GM21737 (cell line): ENCODE measurements around the gene CREBZF.

ENCODE experiments used
- ATAC-seq: cut with Tn5 transposase; IDR thresholded peaks from one replicate; pipeline ENCODE4 v1.9.1; 2021; ENCODE audit warnings: mild to moderate bottlenecking, moderate library complexity; ENCODE audit not compliant: unreplicated experiment

CREBZF gene, protein sequence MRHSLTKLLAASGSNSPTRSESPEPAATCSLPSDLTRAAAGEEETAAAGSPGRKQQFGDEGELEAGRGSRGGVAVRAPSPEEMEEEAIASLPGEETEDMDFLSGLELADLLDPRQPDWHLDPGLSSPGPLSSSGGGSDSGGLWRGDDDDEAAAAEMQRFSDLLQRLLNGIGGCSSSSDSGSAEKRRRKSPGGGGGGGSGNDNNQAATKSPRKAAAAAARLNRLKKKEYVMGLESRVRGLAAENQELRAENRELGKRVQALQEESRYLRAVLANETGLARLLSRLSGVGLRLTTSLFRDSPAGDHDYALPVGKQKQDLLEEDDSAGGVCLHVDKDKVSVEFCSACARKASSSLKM

DNA sequence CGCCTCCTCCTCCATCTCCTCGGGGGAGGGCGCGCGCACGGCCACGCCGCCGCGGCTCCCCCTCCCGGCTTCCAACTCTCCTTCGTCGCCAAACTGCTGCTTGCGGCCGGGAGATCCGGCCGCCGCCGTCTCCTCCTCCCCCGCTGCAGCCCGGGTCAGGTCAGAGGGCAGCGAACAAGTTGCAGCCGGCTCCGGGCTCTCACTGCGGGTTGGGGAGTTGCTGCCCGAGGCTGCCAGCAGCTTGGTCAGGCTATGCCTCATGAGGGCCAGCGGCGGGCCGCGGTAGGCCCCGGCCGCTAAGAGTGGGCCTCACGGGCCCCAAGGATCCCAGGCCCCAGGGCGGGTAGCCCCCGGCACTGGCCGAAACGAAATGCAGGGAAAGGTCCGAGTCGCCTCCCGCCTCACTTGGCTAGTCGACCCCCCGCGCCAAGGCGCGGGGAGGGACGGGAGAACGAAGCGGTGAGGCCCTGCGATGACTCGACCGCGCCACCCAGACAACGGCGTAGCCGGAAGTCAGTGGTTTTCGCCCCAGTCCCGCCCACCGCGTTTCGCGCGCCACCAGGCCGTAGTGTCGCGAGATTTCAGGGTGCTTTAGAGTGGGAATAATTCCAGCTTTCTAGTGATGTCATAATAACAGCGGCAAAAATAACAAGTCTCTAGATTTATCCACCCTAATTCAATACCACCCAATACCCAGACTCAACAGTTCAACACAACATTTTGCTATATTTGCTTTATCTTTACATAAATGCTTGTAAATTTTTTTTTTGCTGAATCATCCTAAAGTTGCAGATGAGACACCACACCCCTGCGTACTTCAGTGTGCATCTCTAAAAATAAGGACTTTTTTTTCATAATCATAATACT lies at the start of gene CREBZF:
Gene CREBZF (minus strand): TSS at position 515 of the 867 bp plus-strand sequence. CDS start 254 bp downstream, at position 261.
- peak; percentile 91 for ATAC-seq

DNA sequence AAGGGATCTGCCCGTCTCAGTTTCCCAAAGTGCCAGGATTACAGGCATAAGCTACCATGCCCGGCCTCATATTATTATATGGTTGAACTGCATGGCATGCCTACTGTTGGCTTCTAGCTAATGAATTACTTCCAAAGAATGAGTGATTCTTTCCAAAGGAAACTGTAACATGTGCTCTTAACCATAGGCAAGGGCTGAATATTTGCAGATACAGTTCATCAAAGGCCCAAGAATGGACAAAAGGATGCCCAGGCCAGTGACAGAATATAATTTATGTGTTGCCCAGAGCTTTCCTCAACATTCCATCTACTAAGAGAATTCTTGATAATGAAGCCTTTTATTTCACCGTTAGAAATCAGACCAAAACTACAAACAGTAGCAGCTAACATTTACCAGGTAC lies 48.0 kb upstream of the CREBZF start:
- no peak for ATAC-seq

DNA sequence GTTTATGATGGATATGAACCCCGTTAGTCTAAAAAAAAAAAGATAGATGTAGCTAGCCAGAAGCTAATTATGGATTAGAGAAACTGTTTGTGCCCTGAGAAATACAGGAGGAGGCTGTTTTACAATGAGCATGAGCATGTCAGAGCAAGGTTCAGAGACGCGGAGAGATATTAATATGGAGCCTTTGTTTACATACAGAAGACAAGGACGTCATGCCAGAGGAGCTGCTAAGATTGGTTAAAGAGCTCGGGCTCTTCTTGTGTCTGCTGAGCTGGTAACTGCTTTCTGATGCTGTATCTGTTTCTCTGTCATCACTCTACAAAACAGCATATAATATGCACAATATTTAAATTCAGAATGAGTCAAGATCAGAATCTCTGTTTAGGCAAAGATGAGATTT lies 46.0 kb upstream of the CREBZF start:
- no peak for ATAC-seq

DNA sequence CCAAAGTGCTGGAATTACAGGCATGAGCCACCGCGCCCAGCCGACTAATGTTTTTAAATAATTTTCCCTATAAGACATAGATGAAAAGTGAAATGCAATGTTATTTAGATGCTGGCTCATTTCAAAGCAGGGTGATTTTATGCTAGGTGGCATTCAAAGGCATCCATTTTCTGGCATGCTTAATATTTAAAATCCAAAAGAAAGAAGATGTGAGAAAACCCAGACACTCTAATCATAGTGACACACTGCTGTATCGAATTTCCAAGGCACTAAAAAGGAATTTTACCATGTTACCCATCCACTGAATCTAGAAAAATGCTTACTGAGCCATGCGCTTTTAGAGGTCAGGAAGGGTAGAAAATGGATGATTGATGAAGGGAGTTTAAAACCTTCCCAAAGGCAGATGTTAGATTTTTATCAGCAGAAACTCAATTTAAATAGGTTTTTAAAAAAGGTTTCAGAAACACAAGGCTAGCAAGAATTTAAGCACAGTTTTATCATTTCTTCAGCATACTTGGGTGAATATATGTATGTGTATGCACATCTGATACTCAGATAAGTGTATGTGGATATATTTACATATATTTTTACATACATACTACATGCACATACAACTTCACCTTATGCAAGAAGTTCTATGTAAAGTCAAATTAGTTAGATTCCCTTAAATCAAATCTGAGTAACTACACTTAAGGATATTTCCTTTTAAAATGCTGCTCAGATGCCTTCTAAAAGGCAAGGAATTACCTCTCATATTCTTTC lies 45.2 kb upstream of the CREBZF start:
- no peak for ATAC-seq

DNA sequence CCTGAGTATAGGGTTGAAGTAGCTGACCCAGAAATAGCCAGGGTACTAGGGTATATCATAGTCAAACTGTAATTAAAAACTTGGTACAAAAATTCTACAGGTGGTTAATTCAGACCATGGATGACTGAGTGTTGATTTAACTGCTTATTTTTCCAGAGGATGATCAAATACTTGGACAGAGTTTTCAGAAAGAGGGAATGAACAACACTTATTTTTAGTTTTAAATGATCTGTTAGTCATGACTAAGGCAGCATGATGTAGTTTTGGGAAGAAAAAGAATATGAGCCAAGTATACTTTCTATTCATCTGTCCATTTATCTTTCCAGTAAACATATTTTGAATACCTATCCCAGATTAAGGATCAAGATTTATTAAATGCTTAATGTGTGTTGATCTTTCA lies 40.9 kb upstream of the CREBZF start:
- ATAC-seq: no peak

DNA sequence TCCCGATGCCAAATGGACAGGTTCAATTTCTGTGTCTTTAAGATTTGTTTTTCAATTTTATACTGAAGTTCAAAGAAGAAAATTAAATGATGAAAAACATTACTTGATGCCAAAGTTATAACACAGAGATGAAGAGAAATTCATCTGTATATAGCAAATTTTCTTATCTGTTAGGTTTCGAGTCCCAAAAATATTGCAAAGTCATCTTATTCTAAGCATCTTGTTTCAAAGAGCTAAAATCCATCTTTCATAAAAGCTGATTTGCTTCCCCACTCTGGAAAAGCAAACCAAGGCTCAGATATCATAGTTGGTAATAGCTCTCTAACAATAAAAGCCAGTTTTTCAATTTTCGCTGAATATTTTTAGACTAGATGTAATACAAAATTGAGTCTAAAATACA lies 40.0 kb upstream of the CREBZF start:
- no peak for ATAC-seq

DNA sequence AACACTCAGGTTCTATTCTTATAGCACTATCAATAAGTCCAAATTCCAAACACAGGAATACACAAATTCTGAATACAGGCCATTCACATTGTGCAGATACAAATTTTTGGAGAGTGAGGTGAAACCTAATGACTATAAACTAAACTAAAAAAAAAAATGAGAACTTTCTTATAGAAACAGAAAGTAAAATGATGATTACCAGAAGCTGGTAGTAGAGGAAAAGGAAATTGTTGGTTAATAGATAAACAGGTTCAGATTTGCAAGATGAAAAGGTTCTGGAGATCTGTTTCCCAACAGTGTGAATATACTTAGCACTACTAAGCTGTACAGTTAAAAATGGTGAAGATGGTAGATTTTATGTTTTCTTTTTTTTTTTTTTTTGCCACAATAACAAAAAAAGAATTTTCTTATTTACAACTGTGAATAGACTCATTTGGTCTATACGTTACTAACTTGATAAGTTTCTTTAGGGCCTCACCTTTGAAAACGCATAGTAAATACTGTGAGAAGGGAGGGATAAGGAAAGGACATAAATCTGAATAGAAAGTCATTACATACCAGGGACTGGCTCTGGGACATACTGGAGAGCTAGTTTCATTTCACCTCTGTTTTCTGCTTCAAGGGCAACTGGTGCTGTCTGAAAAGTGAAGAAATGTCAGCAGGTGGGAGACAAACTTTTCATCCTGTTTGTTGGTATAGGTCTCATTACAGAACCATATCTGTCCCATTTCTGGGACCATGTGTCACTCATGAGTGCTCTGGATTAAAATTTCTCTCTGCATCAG lies 35.2 kb upstream of the CREBZF start:
- ATAC-seq: peak; percentile 89

DNA sequence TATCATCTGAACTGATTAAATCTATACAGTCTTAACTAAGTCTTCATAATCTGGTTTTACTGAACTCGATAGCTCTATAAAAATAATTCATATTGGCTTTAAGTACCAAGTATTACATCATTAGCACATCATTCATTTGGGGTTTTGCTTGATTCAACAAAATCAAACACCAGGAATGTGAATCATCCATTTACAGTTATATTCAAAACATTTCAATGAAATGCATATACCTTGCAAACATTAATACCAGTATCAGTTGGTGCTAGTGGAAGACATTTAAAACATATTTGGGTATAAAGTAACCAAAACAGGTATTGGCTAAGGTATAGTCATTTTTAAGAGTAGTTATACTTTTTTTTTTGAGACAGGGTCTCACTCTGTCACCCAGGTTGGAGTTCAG lies 33.3 kb upstream of the CREBZF start:
- ATAC-seq: no peak

DNA sequence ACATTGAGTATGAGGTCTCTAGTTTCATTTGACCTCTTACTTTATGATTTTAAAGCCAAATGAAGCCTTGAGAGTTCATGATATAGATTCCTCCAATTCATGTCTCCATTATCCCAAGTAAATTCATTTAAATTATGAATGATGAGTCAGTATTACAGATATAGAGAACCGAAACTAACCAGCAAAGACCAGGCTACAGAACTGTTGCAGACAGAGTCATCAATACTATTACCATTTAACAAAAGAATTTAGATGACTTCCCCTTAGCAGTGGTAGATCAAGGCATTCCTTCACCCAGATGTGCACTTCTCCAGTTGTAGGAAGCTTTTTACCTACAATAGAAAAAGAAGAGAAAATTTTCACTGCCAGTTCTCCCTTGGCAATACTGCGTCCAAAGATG lies 32.8 kb upstream of the CREBZF start:
- ATAC-seq: no peak

DNA sequence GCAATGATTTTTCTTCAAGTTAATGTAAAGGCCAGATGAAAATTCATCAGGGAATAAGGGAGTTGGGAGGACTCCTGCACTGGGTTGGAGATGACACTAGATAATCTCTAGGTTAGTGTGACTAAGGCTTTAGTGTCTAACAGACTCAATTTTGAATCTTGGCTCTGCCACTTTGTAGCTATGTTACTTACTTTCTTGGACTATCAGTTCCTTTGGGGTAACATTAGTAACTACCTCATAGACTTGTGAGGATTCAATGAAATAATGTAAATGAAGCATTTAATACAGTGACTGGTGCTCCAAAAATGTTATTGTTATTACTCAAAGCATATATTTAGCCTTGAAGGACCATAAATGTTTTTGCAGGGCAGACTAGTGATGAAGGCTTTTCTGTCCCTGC lies 30.6 kb upstream of the CREBZF start:
- ATAC-seq: no peak

DNA sequence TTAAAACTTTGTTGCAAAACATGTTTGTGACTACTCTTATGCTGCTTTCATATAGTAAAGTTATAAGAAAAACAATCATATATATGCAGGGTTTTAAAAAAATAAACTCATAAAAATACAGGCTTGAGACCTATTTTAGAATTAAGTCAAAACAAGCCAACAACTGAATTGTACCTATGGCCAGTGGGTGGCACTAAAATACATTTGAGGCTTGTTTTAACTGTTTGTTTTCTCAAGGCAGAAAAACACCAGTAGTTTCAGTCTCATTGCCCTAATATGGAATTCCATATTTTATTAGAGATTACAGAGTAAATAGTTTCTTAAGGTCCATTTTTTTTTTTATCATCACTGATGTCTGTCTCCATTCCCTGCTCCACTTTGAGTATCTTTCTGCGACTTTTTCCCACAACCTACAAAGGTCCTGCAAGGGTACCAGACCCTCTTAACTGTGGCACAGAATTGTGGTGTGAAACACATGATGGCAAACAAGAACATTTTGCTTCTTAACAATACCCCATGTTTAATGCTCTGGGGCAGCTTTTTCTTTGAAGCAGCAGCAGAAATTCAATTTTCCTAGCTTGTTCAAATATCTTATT lies 29.6 kb upstream of the CREBZF start:
- ATAC-seq: no peak

DNA sequence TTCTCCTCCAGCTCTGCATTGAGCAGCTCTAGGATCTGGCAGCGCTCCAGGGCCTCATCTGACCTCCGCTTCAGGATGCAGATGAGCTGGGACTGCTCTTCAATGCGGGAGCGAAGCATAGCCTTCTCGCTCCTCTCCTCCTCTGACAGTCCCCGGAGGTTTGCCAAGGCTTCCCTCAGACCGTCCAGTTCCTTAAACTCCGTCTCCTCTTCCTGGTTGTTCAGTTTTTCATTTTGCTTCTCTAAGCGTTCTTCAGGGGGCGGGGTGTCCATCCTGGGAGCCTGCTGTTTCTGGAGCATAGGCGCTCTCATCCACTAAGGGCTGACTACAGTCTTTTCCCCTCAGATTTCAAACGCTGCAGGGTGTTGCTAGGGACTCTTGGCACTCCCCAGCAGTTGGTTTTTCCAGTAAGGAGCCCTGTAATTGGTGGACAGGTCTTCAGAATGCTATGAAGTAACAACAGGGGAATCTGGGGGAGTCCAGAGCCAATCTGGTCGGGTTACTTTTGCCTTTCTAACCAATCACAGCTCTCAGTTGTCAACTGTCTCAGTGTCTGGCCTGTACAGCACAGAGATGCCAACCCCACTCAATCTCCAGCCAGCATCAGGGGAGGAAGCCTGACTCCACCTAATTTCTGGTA lies 21.0 kb upstream of the CREBZF start, which contains the start of gene CCDC89:
Gene CCDC89 (minus strand): TSS at position 376 of the 640 bp plus-strand sequence. CDS start 65 bp downstream, at position 311.
- no peak for ATAC-seq

DNA sequence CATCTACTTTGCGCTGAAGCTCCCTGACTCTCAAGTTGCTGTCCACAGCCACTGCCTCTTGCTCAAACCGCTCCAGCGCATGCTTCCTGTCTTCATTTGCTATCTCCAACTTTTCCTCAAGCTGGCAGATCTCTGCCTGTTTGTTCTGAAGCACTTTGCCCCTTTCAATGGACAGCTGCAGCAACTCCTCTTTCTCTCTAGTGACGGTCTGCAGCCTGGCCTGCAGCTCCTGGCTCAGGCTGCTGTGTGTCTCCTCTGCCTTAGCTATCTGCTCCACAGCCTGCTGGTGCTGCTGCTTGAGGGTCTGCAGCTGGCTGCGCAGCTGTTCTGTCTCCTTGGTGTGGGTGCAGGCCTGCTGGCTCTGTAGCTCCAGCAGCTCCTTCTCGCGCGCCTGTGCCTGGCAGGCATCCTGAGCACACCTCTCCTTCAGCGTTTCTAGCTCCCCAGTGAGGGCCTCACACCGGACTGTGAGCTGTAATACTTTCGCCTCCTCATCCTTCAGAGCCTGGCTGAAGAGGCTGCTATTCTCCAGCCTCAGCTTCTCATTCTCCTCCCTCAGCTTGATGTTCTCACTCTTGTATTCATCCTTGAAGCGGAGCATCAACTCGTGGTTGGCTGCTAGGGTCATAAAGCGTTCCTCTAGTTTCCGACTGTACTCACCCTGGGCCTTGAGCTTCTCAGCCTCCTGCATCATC lies 20.3 kb upstream of the CREBZF start:
- no peak for ATAC-seq

DNA sequence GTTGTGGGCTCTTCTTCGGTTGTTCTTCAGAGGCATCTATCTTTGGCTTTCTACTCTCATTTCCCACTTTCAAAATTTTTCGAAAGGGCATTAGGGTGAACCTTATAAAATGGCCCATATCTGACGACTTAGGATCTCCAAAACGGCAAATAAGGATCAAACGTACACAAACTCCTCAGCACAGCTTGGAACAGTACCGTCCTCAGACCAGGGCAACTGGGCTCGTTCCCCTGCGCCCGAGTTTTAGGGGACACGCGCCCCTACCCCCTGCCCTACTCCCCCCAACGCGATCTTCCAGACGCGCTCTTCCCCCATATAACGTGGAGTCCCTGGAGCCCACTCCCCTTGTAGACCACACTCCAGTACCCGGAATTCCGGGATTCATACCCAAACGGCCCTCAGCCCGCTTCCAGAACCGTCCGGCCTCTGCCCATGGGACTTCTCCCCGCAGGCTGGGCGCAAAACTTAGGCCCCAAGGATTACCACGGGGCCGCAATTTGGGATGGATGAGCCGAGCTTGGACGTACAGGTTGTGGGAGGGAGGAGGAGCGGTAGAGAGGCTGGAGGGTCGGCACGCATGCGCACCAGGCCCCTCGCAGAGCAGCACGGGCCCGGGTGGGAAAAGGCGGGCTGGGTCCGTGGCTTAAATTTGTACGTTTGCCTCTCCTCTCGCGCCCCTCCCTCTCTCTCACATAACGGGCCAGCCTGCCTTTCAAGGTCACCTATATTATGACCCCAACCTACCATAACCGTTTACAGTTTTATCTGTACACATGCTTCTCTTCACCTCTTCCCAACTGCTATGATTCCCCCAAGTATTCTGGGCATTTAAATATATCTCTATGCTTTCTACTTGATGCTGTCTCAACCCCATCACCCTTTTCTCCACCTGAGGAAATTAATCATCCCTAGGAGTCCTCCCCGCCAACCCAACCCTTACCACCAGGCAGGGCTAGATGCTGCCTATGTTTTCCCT lies 17.7 kb upstream of the CREBZF start:
- peak; percentile 70 for ATAC-seq

DNA sequence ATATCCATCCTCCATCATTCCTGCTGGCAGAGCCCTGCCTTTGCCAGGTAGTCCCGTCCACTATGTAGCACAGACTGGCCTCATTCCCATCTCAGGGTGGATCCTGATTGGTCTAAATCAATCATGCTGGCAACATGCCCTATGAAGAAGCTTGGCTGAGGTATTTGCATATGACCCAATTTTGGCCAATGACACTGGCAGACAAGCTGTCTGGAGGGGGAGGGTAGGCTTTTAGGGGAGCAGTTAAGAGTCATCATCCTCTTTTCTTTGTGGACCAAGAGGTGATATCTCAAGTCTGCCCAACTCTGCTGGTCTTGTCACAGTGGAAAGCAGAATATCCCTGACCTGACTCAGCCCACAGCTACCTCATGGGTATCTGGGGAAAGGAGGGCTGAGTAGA lies 16.0 kb upstream of the CREBZF start:
- ATAC-seq: no peak

DNA sequence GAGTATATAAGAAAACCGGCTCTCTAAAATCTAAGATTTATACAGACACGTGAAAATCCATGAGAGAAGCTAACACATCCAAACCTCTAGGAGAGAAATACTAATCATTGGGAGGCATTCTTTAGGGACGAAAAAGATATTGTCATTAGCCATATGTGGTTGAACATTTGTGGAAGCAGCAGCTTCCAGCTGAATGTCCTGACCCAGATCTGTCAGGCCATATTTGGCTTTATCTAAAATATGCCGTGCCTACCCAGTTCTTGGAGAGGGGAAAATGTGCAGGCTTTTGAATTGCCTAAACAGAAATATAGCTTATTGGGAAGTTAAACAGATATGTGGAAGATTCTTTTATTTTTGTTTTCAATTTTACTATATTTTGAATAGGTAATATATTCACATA lies 14.6 kb upstream of the CREBZF start:
- ATAC-seq: no peak

DNA sequence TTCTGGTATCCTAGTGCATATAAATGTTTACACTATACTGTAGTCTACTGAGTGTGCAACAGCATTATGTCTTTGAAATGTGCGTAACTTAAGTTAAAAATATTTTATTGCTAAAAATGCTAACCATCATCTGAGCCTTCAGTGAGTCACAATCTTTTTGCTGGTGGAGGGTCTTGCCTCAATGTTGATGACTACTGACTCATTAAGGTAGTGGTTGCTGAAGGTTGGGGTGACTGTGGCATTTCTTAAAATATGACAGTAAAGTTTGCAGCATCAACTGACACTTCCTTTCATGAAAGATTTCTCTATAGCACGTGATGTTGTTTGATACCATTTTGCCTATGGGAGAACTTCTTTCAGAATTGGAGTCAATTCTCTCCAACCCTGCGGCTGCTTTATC lies 8.5 kb upstream of the CREBZF start:
- no peak for ATAC-seq
